DOHH2 (cell line): ENCODE results near the gene ATAD2B.

ENCODE experiments used
- EZH2phosphoT487 ChIP-seq: fragments of 200-600 bp; sonication (generic); IDR thresholded peaks from 2 replicates; pipeline ENCODE4 v1.6.1; 2017; ENCODE audit warnings: borderline replicate concordance, mild to moderate bottlenecking, antibody characterized with exemption, low read length, moderate library complexity, mixed read lengths
- TF ChIP-seq, protein P1 (sequence below): fragments of 200-600 bp; sonication (generic); IDR thresholded peaks from one replicate; pipeline ENCODE4 v1.5.1; 2014; ENCODE audit warnings: antibody characterized with exemption, mild to moderate bottlenecking, low read depth, low read length; ENCODE audit not compliant: poor library complexity, severe bottlenecking

DNA sequence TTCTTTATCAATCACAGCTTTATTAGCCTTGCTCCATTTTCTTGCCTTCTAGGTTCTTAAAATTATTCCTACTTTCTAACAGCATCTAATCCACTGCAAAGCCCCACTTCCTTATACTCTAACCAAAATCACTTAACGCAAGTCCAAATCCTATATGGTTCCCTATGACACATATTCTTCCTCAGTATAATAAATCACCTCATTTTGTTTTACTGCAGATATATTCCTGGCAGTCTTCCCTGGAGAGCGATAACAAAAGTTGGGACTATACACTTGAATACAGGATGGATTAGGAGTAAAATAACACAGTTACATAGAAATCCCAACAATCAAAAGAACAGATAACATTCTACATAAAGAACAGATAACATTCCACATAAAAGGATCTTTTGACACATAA lies 144.8 kb downstream of the ATAD2B start:
- TF ChIP-seq, protein P1, sequence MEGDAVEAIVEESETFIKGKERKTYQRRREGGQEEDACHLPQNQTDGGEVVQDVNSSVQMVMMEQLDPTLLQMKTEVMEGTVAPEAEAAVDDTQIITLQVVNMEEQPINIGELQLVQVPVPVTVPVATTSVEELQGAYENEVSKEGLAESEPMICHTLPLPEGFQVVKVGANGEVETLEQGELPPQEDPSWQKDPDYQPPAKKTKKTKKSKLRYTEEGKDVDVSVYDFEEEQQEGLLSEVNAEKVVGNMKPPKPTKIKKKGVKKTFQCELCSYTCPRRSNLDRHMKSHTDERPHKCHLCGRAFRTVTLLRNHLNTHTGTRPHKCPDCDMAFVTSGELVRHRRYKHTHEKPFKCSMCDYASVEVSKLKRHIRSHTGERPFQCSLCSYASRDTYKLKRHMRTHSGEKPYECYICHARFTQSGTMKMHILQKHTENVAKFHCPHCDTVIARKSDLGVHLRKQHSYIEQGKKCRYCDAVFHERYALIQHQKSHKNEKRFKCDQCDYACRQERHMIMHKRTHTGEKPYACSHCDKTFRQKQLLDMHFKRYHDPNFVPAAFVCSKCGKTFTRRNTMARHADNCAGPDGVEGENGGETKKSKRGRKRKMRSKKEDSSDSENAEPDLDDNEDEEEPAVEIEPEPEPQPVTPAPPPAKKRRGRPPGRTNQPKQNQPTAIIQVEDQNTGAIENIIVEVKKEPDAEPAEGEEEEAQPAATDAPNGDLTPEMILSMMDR: no peak
- no peak for TF ChIP-seq EZH2phosphoT487
